Astrocyte (in vitro differentiated cells and primary cell): Measurements from ENCODE around the gene PPFIBP1.

Source experiments
- EZH2 ChIP-seq: IDR thresholded peaks from 2 replicates; pipeline ENCODE4 v1.6.1; 2012; ENCODE audit warnings: mild to moderate bottlenecking, low read length, inconsistent platforms; ENCODE audit not compliant: insufficient read depth
- TF ChIP-seq, protein P1 (sequence below): IDR thresholded peaks from 2 replicates; pipeline ENCODE4 v1.5.1; 2011; ENCODE audit warnings: low read depth, mild to moderate bottlenecking, inconsistent platforms, low read length, moderate library complexity; ENCODE audit not compliant: insufficient read depth

DNA sequence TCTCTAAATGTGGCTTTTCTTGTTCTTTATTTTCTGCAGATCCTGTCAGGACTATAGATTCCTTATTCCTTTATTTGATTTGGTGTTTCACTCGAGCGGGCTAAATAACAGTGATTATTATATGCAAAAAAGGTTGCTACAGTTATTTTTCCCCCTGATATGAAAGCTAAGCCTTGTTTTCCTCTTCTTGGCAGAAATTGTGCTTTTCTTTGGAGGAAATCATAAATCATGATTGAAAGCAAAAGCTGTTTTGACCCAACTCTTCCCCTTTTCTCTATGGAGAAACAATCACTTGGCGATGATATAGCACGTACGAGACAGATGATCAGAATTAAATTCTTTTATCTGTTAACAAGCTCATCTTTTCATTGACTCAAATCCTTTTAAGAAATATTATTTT is 31.4 kb downstream of the PPFIBP1 start:
- TF ChIP-seq EZH2 = no peak
- TF ChIP-seq, protein P1, sequence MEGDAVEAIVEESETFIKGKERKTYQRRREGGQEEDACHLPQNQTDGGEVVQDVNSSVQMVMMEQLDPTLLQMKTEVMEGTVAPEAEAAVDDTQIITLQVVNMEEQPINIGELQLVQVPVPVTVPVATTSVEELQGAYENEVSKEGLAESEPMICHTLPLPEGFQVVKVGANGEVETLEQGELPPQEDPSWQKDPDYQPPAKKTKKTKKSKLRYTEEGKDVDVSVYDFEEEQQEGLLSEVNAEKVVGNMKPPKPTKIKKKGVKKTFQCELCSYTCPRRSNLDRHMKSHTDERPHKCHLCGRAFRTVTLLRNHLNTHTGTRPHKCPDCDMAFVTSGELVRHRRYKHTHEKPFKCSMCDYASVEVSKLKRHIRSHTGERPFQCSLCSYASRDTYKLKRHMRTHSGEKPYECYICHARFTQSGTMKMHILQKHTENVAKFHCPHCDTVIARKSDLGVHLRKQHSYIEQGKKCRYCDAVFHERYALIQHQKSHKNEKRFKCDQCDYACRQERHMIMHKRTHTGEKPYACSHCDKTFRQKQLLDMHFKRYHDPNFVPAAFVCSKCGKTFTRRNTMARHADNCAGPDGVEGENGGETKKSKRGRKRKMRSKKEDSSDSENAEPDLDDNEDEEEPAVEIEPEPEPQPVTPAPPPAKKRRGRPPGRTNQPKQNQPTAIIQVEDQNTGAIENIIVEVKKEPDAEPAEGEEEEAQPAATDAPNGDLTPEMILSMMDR = no peak
